Smooth muscle cell (in vitro differentiated cells): Measurements from ENCODE around the gene NISCH. TPM values are rescaled to one million over a fixed set of nuclear protein-coding genes. Genes with fewer than 3 reads are reported as not detected.

Experiments
- DNase-seq: peaks from one replicate; lab custom pipeline; 2025; ENCODE audit not compliant: unreplicated experiment; lab: John Stamatoyannopoulos, UW
- H2AFZ ChIP-seq: fragments of 200-600 bp; sonication (generic); 2 replicates; pipeline ENCODE4 v1.6.0; 2016; ENCODE audit warnings: antibody characterized with exemption, low read depth, mild to moderate bottlenecking
- H3F3A ChIP-seq: fragments of 200-600 bp; sonication (generic); 2 replicates; pipeline ENCODE4 v1.6.0; 2017; ENCODE audit warnings: antibody characterized with exemption, low read depth
- H3K27ac ChIP-seq: fragments of 200-600 bp; sonication (generic); 2 replicates; pipeline ENCODE4 v1.5.1; 2016; ENCODE audit warnings: low read depth, mild to moderate bottlenecking
- H3K27me3 ChIP-seq: fragments of 200-600 bp; sonication (generic); 2 replicates; pipeline ENCODE4 v1.6.1; 2016; ENCODE audit warnings: low read depth, mild to moderate bottlenecking
- H3K36me3 ChIP-seq: fragments of 200-600 bp; sonication (generic); 2 replicates; pipeline ENCODE4 v1.5.1; 2016; ENCODE audit warnings: low read depth
- H3K4me1 ChIP-seq: fragments of 200-600 bp; sonication (generic); 2 replicates; pipeline ENCODE4 v1.5.1; 2016; ENCODE audit warnings: low read depth
- H3K4me2 ChIP-seq: fragments of 200-600 bp; sonication (generic); 2 replicates; pipeline ENCODE4 v1.6.0; 2016; ENCODE audit warnings: mild to moderate bottlenecking
- H3K4me3 ChIP-seq: fragments of 200-600 bp; sonication (generic); 2 replicates; pipeline ENCODE4 v1.5.1; 2016; ENCODE audit warnings: mild to moderate bottlenecking
- H3K79me2 ChIP-seq: fragments of 200-600 bp; sonication (generic); 2 replicates; pipeline ENCODE4 v1.6.0; 2016; ENCODE audit warnings: low read depth, mild to moderate bottlenecking
- H3K9ac ChIP-seq: fragments of 200-600 bp; sonication (generic); 2 replicates; pipeline ENCODE4 v1.6.0; 2016; ENCODE audit warnings: low read depth
- H3K9me3 ChIP-seq: fragments of 200-600 bp; sonication (generic); replicated peaks from 2 replicates; pipeline ENCODE4 v1.5.1; 2016; ENCODE audit warnings: low read depth
- H4K20me1 ChIP-seq: fragments of 200-600 bp; sonication (generic); 2 replicates; pipeline ENCODE4 v1.6.0; 2016; ENCODE audit warnings: low read depth
- WGBS: methylation state at CpG from one replicate; pipeline ENCODE4 v1.1.7; 2016; ENCODE audit warnings: low lambda C conversion rate; 5-methylcytosine and 5-hydroxymethylcytosine counted together
- polyA plus RNA-seq: library from polyadenylated mRNA; unstranded; fragments of >200 nt; fragmentation: Nextera tagmentation; extraction: Ambion mirVana; gene quantifications from 2 replicates; pipeline ENCODE4 v1.2.1, GENCODE V29; 2016
- total RNA-seq: library from RNA; depleted of rRNA; stranded (reverse); fragments of >200 nt; gene quantifications from 2 replicates; pipeline ENCODE4 v1.2.3, GENCODE V29; 2014
- TF ChIP-seq, protein P1 (sequence below): fragments of 200-600 bp; sonication (generic); IDR thresholded peaks from 2 replicates; pipeline ENCODE4 v1.5.1; 2017; ENCODE audit warnings: borderline replicate concordance, mild to moderate bottlenecking, antibody characterized with exemption; ENCODE audit not compliant: insufficient read depth, poor library complexity, severe bottlenecking

Gene NISCH
- total and polyA plus RNA-seq, 2 experiments from 2014 or later, result 47.3 to 55.2 TPM

DNA sequence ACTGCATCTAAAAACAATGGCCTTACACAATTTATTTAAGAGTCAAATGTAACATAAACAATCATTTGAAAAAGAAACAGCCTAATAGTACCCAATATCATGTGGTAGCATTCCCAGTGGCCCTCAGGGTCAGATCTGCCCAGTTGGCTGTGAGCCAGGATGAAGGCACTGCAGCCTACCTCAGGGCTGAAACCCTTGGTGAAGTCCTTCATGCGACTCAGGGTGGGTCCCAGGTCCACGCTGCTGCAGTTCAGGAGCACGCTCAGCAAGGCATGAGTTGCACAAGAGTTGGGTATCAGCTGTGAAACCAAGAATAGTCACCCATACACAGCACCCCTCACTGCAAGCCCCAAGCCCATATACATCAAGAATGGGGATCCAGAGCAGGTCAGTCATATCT is 47.6 kb upstream of the NISCH start:
- Histone ChIP-seq H3K27me3 (no peaks in the 10 kb centered on the region), H2AFZ (no peak overlapping the region), H3K79me2 (peaks cover 29% of the 10 kb centered on the region), H3K9ac (no peak overlapping the region), H3K27ac (no peak overlapping the region), H3K4me1 (peaks cover 21% of the 10 kb centered on the region), H3K4me2 (no peak overlapping the region), H3F3A (no peaks in the 10 kb centered on the region), H4K20me1 (peaks cover 5% of the 10 kb centered on the region), H3K9me3 (no peaks in the 10 kb centered on the region), H3K36me3 (no peaks in the 10 kb centered on the region), H3K4me3 (no peak overlapping the region)
- TF ChIP-seq, protein P1, sequence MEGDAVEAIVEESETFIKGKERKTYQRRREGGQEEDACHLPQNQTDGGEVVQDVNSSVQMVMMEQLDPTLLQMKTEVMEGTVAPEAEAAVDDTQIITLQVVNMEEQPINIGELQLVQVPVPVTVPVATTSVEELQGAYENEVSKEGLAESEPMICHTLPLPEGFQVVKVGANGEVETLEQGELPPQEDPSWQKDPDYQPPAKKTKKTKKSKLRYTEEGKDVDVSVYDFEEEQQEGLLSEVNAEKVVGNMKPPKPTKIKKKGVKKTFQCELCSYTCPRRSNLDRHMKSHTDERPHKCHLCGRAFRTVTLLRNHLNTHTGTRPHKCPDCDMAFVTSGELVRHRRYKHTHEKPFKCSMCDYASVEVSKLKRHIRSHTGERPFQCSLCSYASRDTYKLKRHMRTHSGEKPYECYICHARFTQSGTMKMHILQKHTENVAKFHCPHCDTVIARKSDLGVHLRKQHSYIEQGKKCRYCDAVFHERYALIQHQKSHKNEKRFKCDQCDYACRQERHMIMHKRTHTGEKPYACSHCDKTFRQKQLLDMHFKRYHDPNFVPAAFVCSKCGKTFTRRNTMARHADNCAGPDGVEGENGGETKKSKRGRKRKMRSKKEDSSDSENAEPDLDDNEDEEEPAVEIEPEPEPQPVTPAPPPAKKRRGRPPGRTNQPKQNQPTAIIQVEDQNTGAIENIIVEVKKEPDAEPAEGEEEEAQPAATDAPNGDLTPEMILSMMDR, result no peak
- DNase-seq, result no peak
- WGBS, result 98% methylated on average over 3 of the region's 3 CpGs

GRCh38 chr3:52408466-52408865 is 46.9 kb upstream of the NISCH start:
- Histone ChIP-seq H3K36me3 (no peaks in the 10 kb centered on the region), H3K9ac (peak overlapping the region; percentile 28), H3K9me3 (no peaks in the 10 kb centered on the region), H3K27me3 (no peaks in the 10 kb centered on the region), H4K20me1 (peaks cover 5% of the 10 kb centered on the region), H3K4me3 (peak overlapping the region; percentile 99), H2AFZ (no peak overlapping the region), H3K4me2 (peak overlapping the region; percentile 100), H3K27ac (no peak overlapping the region), H3K4me1 (peaks cover 21% of the 10 kb centered on the region), H3F3A (no peaks in the 10 kb centered on the region), H3K79me2 (peaks cover 29% of the 10 kb centered on the region)
- TF ChIP-seq, protein P1, result no peak
- WGBS, result 96% methylated on average over 8 of the region's 8 CpGs
- no peak for DNase-seq

DNA sequence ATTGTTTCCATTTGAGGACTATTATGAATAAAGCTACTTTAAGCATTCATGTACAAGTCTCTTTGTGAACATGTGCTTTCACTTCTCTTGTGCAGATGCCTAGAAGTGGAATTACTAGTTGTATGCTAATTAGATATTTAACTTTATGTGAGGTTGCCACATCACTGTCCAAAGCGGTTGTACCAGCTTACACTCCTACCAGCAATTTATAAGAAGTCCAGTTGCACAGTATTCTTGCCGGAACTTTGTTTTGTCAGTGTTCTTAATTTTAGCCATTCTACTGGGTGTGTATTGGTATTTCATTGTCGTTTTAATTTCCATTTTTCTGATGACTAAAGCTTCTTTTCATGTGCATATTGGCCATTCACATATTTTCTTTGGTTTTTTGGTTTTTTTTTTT is 39.6 kb upstream of the NISCH start:
- Histone ChIP-seq H3K4me2 (no peak overlapping the region), H3K36me3 (no peaks in the 10 kb centered on the region), H3K4me1 (peaks cover 12% of the 10 kb centered on the region), H3K79me2 (peaks cover 5% of the 10 kb centered on the region), H3K27me3 (no peaks in the 10 kb centered on the region), H3F3A (no peaks in the 10 kb centered on the region), H3K9ac (no peak overlapping the region), H2AFZ (no peak overlapping the region), H3K9me3 (no peaks in the 10 kb centered on the region), H3K4me3 (no peak overlapping the region), H3K27ac (no peak overlapping the region), H4K20me1 (peaks cover 5% of the 10 kb centered on the region)
- 95% methylated on average over 3 of the region's 3 CpGs for WGBS
- TF ChIP-seq, protein P1, result no peak
- no peak for DNase-seq

- Histone ChIP-seq H3K27me3 (no peaks in the 10 kb centered on the region), H2AFZ (no peak overlapping the region), H3K4me1 (no peaks in the 10 kb centered on the region), H3K9me3 (no peaks in the 10 kb centered on the region), H3F3A (no peaks in the 10 kb centered on the region), H3K4me3 (no peak overlapping the region), H3K36me3 (no peaks in the 10 kb centered on the region), H4K20me1 (no peaks in the 10 kb centered on the region), H3K4me2 (no peak overlapping the region), H3K9ac (no peak overlapping the region), H3K79me2 (no peaks in the 10 kb centered on the region), H3K27ac (no peak overlapping the region)
- TF ChIP-seq, protein P1, result no peak
- no peak for DNase-seq
- 91% methylated on average over 2 of the region's 2 CpGs for WGBS
Measured at GRCh38 chr3:52420388-52420787, 35.0 kb upstream of the NISCH start.
